ENCODE measurements around the gene HEXA. TPM values are rescaled to one million over a fixed set of nuclear protein-coding genes. Genes with fewer than 3 reads are reported as not detected.

The HEXA gene
- total and polyA plus RNA-seq, 2 of the 8 experiments (the other 6 are each of a cell fraction or from before 2014, with no cell fraction given), result 52.5 to 73.7 TPM

- Histone ChIP-seq H3K9me3 (ENCODE audit: insufficient read depth in 2 of 2, low read depth in 1 of 2, low read length in 1 of 2) (peaks cover 12 to 16% of the 10 kb centered on the region in 2 experiments; a peak in 3 of 4 replicates), H3K4me1 (replicated peaks in 1 of 4; ENCODE audit: control insufficient read depth in 3 of 4, insufficient read depth in 4 of 4, low read length in 3 of 4) (no peaks in the 10 kb centered on the region), H2AK5ac (ENCODE audit: low read depth, low read length) (no peak overlapping the region), H4K8ac (ENCODE audit: extremely low read depth, insufficient read depth, low read length) (no peak overlapping the region), H2BK120ac (replicated peaks; ENCODE audit: low read depth, low read length) (no peak overlapping the region), H3K56ac (replicated peaks; ENCODE audit: insufficient read length, low read depth, low read length) (no peak overlapping the region), H3K36me3 (ENCODE audit: control insufficient read depth in 2 of 4, insufficient read depth in 4 of 4, low read length in 3 of 4) (no peaks in the 10 kb centered on the region), H2BK20ac (ENCODE audit: low read length) (no peak overlapping the region), H3K14ac (ENCODE audit: insufficient read length) (no peak overlapping the region), H4K91ac (replicated peaks; ENCODE audit: insufficient read length, low read length) (no peak overlapping the region), H3K9ac (replicated peaks in 1 of 4; ENCODE audit: extremely low read depth in 1 of 4, low read depth in 3 of 4, low read length in 3 of 4) (no peak overlapping the region), H3K23ac (ENCODE audit: insufficient read length) (no peak overlapping the region), H4K20me1 (replicated peaks in 1 of 2; ENCODE audit: control insufficient read depth in 1 of 2, insufficient read depth in 2 of 2, low read length in 2 of 2) (no peaks in the 10 kb centered on the region), H3K4me2 (ENCODE audit: insufficient read depth in 1 of 2, low read depth in 2 of 2, low read length in 2 of 2) (no peak overlapping the region), H3K79me1 (ENCODE audit: low read depth, low read length) (no peaks in the 10 kb centered on the region), H3K4me3 (ENCODE audit: extremely low read depth in 1 of 4, insufficient read depth in 2 of 4, low read depth in 3 of 4, low read length in 4 of 4) (no peak overlapping the region), H2AFZ (ENCODE audit: low read length) (no peak overlapping the region), H3K4ac (replicated peaks; ENCODE audit: insufficient read length, low read depth, low read length) (no peak overlapping the region), H3K79me2 (ENCODE audit: control insufficient read depth in 1 of 2, insufficient read depth in 2 of 2, low read length in 2 of 2) (no peaks in the 10 kb centered on the region), H2BK12ac (ENCODE audit: low read depth, low read length) (no peak overlapping the region), H2BK5ac (ENCODE audit: low read depth, low read length) (no peak overlapping the region), H3K27me3 (replicated peaks in 1 of 4; ENCODE audit: control insufficient read depth in 3 of 4, extremely low read depth in 1 of 4, insufficient read depth in 3 of 4, low read length in 3 of 4) (peaks cover 0 to 1% (median 0%) of the 10 kb centered on the region in 4 experiments; a peak in 1 of 7 replicates), H2BK15ac (ENCODE audit: low read length) (no peak overlapping the region), H3K27ac (ENCODE audit: low read depth, low read length) (no peak overlapping the region), H3K18ac (ENCODE audit: extremely low read depth, low read length) (no peak overlapping the region), H3K23me2 (ENCODE audit: low read depth, low read length) (no peaks in the 10 kb centered on the region), H4K5ac (ENCODE audit: insufficient read length, low read depth, low read length) (no peak overlapping the region)
- no peak for FAIRE-seq
- TF ChIP-seq ZNF274 (IDR thresholded peaks at IDR 0.05; ENCODE audit: borderline replicate concordance, extremely low read depth, low read length) (no peak), CTBP2 (IDR thresholded peaks at IDR 0.05; ENCODE audit: borderline replicate concordance, insufficient read depth, insufficient read length, low read length) (no peak), BRCA1 (IDR thresholded peaks at IDR 0.05; ENCODE audit: low read depth, low read length) (no peak), PHF8 (conservative IDR thresholded peaks at IDR 0.05; ENCODE audit: low read depth, low read length) (no peak), NANOG (IDR thresholded peaks at IDR 0.05; ENCODE audit: insufficient read depth, low read depth, low read length, poor library complexity, severe bottlenecking) (no peak), SUZ12 (IDR thresholded peaks at IDR 0.05; ENCODE audit: low read length) (no peak), KDM1A (IDR thresholded peaks at IDR 0.05; ENCODE audit: borderline replicate concordance, low read length) (no peak), CHD1 (IDR thresholded peaks at IDR 0.05; ENCODE audit: low read depth, low read length) (no peak), POLR2A (IDR thresholded peaks at IDR 0.05; ENCODE audit: control extremely low read depth in 1 of 2, low read depth in 2 of 2, low read length in 2 of 2) (no peak), RXRA (IDR thresholded peaks at IDR 0.05; ENCODE audit: insufficient read depth, low read depth, low read length) (no peak), RNF2 (IDR thresholded peaks at IDR 0.05; ENCODE audit: borderline replicate concordance, low read depth, low read length, missing control alignments, poor library complexity, severe bottlenecking) (no peak), SP1 (IDR thresholded peaks at IDR 0.05; ENCODE audit: low read depth, low read length) (no peak), MAFK (IDR thresholded peaks at IDR 0.05; ENCODE audit: low read depth, low read length) (no peak)
- ChIA-PET POLR2A (ENCODE audit: partially characterized antibody) (no interaction called here), CTCF (ENCODE audit: partially characterized antibody) (no interaction called here)
- no peak for DNase-seq (ENCODE audit: low read depth in 1 of 2, low spot score in 2 of 2)
- WGBS, 2 experiments (ENCODE audit: extremely low coverage in 1 of 2, insufficient coverage in 1 of 2, insufficient read length in 1 of 2, insufficient replicate concordance in 2 of 2, low coverage in 1 of 2, low lambda C conversion rate in 2 of 2, missing lambda C conversion rate in 1 of 2), result 89% methylated on average over 2 of the region's 2 CpGs; no CpG with 5 or more reads in 1 of the 2 experiments
These were observed 47.4 kb upstream of the HEXA start for GRCh38 chr15:72423256-72423655.
